ENCODE measurements around the gene MAGI1.

The MAGI1 gene

DNA sequence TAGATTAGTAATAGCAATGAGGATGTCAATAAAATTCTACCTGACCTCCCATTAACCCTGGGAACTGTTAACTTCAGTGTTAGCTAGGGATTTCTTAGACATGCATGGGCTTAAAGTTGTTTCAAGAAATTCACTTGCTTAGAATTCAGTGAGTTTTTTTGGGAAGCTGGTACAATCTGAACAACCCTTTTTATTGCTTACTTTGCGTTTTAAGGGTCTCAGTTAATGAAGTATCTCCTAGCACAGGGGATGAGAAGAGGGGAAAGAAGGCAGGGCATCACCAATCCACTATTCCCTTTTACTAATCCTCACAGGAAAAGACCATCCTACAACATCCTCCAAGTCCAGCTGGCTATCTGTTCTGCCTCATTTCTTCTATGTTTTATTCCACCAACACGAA, 334.9 kb downstream of the MAGI1 start:
- FAIRE-seq = no peak
- DNase-seq (ENCODE audit: extremely low spot score, insufficient read length, low read depth) = no peak

DNA sequence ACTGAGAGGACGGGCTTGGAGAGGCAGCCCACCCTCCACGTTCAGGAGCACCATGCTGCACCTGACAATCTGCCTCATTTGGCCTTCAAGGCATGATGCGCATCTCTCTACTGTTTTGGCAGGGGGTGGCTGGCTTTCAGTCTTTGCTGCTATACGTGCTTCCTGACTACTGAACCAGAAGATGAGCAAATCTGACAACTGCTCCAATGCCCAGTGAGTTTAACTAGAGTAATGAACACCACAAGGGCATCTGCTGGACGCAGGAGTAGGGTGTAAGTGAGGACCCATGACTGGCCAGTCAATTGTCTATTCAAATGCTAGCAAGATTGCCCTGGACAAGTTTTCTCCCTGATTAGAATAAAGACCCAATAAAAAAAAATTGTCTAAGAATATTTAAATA, 335.7 kb downstream of the MAGI1 start:
- no peak for FAIRE-seq
- DNase-seq (ENCODE audit: extremely low spot score, insufficient read length, low read depth) = no peak

DNA sequence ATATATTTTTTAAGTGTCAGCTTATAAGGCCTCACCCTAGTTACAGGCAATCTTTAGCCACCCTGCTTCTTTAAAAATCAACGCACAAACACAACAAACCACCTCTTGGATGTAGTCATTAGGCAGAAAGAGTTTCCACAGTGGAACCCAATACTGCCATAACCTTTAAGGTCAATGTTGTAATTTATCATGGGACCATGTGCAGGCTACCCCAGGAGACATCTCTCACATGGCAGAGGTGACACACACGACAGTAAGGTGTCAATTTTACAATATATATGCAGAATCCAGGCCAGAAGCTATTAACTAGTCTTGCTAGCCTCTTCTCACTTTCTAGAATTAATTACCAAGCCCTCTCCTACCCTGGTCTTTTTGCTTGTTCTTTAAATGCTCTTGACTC, 336.5 kb downstream of the MAGI1 start:
- DNase-seq (ENCODE audit: extremely low spot score, insufficient read length, low read depth) = no peak
- no peak for FAIRE-seq

DNA sequence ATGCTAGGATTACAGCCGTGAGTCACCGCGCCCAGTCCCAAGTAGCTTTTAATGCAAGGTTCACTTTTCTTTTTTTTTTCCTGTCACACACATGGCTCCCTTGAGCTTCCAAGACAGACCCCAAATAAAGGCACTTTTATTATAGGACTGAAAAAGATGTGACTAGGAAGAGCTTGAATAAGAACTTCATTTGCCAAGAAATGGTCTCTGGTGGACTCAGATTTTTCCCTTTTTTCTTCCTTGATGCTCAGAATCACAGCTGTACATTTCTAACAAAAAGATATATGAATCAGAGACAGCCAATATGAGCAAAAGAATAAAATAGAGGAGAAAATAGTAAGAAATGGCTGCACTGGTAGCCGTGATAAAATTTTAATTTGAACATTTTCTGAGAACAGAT, 337.2 kb downstream of the MAGI1 start:
- FAIRE-seq = no peak
- DNase-seq (ENCODE audit: extremely low spot score, insufficient read length, low read depth) = no peak

DNA sequence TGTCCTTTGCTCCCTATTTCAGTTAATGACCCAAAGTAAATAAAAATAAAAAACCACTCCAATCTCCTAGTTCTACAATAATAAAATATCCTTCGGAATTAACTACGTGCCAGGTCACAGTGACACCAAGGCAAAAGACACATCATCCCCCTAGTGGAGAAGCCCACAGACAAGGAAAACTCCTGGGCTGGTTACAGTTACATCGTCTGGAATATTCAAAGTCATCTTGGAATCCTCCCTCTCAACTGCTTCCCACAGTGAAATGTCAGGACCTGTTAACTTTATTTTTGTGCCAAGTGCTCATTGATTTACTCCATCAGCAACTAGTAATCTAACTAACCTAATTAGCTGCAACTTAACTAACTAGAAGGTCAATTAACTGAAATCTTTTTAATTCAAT, 349.3 kb downstream of the MAGI1 start:
- no peak for FAIRE-seq
- no peak for DNase-seq (ENCODE audit: extremely low spot score, insufficient read length, low read depth)

DNA sequence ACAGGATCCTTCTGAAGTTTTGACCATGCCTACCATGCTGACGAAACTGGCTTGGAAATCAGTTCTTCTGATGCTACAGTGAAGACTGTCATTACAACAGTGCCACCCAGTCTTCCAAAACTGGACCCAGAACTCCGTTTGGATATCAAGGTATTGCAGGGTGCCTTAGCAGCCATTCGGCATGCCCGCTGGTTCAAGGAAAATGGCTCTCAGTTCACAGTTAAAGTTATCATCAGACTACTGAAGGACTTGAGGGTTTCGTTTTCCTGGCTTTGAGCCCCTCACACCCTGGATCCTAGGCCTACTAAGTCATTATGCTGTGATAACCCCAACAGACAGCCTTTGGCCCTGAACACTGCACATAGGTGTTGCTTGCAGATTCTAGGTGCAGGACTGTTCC, 351.0 kb downstream of the MAGI1 start:
- DNase-seq (ENCODE audit: extremely low spot score, insufficient read length, low read depth) (no peak), FAIRE-seq (no peak)

DNA sequence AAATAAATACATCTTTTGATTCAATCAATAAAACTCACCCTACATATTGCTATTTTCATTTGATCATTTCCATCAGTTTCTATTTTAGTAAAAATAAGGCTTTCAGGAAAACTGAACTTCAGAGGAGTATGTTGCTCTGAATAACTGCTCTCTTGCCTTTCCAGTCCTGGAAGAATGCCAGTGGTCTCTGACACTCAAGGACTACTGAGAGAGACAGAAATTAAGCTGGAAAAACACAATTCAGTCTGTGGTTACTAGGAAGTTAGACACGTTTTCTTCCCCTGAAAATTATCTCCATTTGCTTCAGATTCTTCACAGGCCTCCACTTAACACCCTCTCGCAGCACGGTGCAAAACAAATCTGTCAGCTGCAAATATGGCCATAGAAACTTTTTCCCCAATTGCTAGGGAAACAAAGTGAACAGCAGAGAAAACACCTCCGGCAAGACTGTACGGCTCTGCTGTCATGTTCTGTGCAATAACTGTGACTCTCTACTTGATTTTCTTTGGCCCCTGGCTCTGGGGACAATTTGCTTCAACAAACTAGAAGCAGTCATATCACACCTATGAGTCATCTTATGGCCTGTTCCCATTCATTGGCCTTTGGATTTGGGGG, 353.0 kb downstream of the MAGI1 start:
- no peak for FAIRE-seq
- no peak for DNase-seq (ENCODE audit: extremely low spot score, insufficient read length, low read depth)

DNA sequence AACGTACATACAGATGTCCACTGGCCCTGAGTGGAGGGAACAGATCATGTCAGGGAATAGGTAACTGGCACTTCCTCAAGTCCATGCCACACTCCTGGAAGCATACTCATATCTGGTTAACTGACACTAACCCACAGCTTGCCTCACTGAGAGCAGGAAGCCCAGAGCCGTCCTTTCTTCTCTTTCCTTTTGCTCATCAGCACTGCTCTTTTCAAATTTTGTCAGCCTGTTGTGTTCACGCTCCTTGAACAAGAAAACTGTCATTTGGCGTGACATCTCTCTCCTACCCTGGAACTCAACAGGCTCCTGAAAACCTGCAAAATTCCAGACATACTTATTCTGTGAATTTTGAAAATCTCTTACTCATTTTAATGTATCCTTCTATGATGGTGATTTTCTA, 360.2 kb downstream of the MAGI1 start:
- FAIRE-seq (no peak), DNase-seq (ENCODE audit: extremely low spot score, insufficient read length, low read depth) (no peak)

DNA sequence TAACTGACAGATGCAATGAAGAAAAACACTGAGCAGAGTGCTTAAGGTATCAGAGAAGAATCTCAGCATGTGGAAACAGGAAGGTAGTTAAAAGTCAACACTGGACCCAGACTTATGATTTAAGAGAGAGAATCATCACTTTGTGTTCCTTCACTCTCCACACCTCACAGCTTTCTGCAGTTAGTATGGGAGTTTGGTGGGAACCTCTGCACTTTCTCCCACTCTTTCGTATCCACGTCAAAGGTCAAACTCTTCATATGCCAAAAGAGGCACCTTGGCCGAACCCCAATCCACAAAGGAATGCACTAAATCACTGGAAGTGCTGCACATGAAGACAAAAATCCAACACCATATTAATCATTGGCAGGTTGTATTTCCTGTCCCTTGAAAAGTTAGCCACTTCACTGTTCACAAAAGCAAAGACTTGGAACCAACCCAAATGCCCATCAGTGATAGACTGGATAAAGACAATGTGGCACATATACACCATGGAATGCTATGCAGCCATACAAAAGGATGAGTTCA, 361.2 kb downstream of the MAGI1 start:
- FAIRE-seq = no peak
- DNase-seq (ENCODE audit: extremely low spot score, insufficient read length, low read depth) = no peak

DNA sequence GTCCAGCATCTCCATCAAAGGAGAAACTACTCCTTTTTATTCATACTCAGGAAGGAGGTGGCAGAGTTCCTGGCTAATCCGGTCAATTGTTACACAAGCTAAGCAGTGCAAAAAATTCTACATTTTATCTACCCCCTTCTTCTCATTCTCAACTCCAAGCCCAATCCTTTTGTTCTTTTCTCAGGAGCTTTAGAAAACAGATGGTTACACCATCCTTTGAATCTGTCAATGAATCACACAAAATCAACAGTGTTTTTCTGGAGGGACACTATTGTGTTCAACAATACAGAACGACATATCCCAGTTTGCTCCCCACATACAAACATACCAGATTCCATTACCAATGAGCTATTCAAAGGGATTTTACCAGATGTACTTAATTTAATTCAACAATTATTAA, 362.1 kb downstream of the MAGI1 start:
- DNase-seq (ENCODE audit: extremely low spot score, insufficient read length, low read depth) (no peak), FAIRE-seq (no peak)

DNA sequence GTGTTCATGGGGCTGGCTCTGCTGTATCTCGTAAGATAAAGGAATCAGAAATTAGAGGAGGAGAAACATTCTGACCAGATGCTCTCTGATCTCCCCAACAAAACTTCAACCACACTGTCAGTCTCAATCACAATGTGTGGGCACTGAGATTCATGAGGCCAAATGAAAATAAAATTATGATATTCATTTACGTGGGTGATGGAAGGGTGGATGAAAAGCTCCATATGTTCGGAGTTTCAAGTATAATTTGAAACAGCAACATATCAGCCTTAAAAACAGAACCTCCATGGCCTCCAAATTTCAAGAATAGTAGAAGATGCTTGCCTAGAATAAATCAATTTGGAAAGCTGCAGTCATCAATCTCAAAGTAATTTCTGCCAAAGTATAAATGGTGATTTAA, 363.7 kb downstream of the MAGI1 start:
- DNase-seq (ENCODE audit: extremely low spot score, insufficient read length, low read depth) (no peak), FAIRE-seq (no peak)

DNA sequence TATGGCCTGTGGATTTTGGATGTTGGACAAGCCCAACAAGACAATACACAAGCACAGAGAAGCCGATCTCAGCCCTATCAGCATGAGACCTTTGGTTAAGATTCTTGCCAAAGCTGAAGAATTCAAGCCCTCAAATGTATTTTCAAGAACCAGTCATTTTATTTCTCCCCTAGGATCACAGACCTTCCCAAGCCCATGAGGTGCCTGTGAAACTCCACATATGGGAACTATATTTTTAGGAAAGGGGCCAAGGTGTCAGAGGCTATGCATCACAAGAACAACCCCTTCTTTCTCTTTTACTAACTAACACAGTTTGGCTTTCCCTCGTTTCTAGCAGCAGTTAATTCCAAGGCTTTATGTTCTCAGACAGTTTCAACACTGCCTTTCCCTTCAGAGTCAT, 364.5 kb downstream of the MAGI1 start:
- FAIRE-seq (no peak), DNase-seq (ENCODE audit: extremely low spot score, insufficient read length, low read depth) (no peak)

DNA sequence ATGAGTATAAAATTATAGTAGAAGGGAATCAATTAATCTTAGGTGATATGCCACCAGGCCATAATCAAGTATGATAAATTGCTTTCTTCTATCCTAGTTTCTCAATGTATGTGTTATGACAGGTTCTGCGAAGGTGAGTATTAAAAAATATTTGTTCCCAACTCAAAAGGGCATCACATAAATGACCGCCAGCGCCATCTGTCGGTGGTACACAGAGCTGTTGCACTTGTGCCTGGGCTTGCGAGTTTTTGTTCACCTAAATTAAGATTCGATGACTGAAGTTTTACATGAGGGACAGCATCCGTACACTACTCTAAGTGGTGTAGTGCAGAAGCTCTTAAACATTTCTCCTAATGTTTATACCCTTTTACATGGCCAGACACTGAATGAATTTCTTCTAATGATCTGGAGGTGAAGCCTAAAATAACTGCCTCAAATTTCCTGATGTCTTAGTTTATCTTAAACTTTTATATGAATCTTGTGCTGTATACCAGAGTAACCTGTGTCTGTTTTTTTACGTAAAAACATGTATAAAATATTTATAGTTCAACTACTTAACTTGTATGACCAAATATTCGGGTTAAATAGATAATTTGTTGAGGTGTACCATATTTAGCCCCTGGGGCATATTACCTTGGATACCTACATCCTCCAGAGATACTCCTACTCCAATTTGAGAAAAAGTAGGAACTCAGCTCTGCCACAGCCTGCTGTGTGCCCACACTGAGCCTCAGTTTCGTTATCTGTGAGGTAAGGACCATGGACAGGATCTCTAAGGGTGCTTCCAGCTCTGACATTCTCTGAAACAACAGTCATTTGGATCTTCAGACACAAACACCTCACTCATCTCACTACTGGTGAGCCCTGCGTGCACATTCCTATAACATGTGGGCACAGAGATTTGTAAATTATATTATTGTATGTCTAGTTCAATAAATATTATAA, 365.6 kb downstream of the MAGI1 start:
- no peak for FAIRE-seq
- DNase-seq (ENCODE audit: extremely low spot score, insufficient read length, low read depth) = no peak

DNA sequence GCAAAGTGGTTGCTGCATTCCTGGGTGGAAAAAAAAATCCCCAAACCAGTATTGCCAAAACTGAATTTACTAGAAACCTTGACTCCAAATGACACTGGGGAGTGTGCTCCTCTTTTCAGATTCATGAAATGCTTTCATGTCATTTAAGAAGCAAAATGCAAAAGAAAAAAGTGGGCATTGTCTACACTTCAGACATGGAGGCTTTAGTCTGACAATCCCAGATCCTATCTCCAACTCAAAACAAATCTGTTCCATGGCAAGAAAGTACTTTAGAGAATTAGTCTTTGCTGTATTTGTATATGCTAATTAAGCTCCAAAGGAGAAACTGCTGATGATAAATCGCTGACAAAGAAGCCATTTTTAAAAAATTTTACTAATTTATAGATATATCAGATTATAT, 366.7 kb downstream of the MAGI1 start:
- FAIRE-seq (no peak), DNase-seq (ENCODE audit: extremely low spot score, insufficient read length, low read depth) (no peak)

DNA sequence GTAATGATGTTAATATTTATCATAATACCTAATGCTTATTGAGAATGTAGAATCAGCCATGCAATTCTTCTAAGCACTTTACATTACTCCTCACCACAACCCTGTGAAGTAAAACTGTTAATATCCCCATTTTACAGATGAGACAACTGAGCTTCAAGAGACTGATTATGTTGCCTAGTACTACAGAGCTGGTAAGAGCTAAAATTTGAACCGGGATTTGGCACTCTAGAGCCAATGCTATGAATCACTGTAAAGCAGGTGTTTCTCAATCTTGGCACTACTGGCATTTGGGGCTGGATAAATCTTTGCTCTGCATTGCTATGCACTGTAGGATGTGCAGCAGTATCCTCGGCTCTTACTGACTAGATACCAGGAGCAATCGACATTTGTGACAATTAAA, 367.7 kb downstream of the MAGI1 start:
- no peak for FAIRE-seq
- DNase-seq (ENCODE audit: extremely low spot score, insufficient read length, low read depth) = no peak

DNA sequence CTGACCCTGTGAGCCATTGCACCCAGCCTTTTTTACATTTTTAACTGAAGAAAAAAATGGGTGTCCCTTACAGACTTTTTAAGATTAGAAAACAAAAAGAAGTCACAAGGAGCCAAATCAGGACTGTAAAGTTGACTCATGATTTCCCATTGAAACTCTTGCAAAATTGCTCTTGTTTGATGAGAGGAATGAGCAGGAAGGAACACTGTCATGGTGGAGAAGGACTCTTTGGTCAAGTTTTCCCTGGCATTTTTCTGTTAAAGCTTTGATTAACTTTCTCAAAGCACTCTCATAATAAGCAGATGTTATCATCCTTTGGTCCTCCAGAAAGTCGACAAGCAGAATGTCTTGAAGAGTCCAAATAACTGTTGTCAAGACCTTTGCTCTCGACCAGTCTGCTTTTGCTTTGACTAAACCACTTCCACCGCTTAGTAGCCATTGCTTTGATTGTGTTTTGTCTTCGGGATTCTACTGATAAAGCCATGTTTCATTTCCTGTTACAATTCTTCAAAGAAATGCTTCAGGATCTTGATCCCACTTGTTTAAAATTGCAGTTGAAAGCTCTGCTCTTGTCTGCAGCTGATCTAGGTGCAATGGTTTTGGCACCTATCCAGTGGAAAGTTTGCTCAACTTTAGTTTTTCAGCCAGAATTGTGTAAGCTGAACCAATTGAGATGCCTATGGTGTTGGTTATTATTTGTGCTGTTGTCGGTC, 369.4 kb downstream of the MAGI1 start:
- DNase-seq (ENCODE audit: extremely low spot score, insufficient read length, low read depth) (no peak), FAIRE-seq (no peak)

DNA sequence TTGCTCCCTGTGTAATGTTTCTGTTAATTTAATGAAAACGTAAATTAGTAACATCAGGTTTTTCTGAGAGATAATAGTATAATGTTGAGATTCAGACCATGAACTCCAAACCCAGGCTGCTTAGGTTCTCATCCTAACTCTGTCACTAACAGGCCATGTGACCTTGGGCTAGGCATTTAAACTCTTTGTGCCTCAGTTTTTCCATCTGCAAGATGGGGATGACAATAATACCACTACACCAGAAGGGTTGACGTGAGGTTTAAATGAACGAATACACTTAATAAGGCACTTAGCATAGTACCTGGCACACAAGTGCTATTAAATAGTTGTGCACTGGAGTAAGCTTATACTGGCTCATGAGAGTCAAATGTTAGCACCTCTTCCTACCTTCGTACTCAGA, 370.8 kb downstream of the MAGI1 start:
- DNase-seq (ENCODE audit: extremely low spot score, insufficient read length, low read depth) = no peak
- no peak for FAIRE-seq

DNA sequence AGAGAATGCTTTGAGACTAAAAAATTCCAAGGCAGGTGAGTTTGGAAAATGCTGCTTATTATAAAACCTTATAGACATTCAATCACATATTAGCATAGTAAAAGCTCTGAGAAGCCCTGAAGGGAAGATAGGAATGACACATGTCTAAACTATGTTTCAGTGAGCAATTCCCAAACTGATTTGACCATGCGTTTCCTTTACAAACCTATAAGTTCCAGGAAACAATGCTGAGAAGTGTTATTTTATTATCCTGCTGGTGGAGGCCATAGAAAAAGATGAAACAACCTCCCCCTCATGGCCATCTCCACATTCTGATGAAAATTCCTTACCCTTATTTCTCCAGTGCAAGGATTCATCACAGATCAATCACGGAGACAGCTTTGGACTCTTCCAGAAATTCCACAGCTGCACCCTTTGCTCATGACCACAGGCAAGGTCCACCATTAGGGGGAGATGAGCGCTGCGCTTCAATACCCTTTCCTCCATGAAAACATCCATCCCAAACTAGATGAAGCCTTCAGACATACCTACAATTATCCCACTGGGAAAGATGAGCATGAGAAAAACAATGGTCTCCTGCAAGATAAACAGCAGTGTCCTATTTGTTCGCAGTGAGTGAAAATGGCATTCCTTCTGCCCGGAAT, 372.1 kb downstream of the MAGI1 start:
- DNase-seq (ENCODE audit: extremely low spot score, insufficient read length, low read depth) (no peak), FAIRE-seq (no peak)

DNA sequence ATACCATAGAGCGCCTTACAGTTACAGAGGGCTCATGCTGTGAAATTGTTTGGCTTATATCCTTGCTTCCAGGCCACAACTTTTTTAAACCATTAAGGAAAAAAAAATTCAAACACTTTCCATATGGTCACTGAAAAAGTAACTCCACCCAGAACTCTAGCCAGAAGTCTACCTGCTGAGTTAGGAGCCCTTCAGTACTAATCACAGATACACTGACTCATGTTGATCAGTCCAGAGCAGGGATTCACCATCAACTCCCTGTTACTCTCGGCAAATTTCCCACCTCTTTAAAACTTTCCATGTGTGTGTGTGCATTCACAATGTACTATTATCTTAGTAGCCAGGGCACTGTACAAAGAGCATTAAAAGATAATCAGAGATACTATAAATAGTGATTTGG, 372.8 kb downstream of the MAGI1 start:
- no peak for DNase-seq (ENCODE audit: extremely low spot score, insufficient read length, low read depth)
- no peak for FAIRE-seq

DNA sequence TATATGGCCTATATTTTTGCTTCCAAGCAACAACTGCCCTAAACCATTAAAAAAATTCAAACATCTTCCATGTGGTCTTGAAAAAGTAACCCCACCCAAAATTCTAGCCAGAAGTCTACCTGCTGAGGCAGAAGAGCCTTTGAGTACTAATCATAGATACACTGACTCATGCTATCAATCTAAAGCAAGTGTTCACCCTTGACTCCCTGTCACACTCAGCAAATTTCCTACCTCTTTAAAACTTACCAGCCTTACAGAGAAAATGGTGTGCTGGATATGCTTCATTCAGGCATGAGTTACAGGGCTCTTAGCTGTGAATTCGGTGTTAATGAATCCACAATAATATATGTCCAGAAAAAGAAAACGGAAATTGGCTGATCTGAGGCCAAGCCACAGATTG, 373.8 kb downstream of the MAGI1 start:
- FAIRE-seq (no peak), DNase-seq (ENCODE audit: extremely low spot score, insufficient read length, low read depth) (no peak)
